Measurements from ENCODE around the gene NPEPPS.
"Not testable (repeated sequence)": the region's sequence is repeated elsewhere in the genome, so short reads cannot be mapped to it uniquely, and the experiment has no call there.

Gene NPEPPS, protein sequence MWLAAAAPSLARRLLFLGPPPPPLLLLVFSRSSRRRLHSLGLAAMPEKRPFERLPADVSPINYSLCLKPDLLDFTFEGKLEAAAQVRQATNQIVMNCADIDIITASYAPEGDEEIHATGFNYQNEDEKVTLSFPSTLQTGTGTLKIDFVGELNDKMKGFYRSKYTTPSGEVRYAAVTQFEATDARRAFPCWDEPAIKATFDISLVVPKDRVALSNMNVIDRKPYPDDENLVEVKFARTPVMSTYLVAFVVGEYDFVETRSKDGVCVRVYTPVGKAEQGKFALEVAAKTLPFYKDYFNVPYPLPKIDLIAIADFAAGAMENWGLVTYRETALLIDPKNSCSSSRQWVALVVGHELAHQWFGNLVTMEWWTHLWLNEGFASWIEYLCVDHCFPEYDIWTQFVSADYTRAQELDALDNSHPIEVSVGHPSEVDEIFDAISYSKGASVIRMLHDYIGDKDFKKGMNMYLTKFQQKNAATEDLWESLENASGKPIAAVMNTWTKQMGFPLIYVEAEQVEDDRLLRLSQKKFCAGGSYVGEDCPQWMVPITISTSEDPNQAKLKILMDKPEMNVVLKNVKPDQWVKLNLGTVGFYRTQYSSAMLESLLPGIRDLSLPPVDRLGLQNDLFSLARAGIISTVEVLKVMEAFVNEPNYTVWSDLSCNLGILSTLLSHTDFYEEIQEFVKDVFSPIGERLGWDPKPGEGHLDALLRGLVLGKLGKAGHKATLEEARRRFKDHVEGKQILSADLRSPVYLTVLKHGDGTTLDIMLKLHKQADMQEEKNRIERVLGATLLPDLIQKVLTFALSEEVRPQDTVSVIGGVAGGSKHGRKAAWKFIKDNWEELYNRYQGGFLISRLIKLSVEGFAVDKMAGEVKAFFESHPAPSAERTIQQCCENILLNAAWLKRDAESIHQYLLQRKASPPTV

DNA sequence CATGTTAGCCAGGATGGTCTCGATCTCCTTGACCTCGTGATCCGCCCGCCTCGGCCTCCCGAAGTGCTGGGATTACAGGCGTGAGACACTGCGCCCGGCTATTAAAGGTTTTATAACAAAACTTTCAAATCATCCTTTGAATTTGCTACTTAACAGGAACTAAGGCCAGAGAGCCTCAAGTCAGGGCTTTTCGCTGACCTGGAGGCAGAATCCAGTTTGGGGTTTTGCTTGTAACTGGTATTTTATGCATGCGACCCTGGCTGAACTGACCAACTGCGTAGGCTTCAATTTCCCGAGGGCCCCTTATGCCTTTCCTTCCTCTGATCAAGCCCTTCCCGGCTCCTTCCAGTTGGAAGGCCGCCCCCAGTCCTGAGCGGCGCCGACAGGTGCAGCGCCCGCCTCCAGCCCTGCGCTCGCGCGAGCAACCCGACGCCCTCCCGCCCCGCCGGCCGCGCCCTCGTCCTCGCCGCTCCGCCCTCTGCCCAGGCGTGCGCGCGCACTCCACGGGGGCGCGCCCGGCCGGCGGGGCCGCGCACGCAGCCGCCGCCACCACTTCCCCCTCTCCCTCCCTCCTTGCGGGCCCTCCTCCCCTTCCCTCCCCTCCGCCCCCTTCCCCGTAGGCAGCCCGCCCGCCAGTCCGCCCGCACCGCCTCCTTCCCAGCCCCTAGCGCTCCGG lies at the start of gene NPEPPS:
NPEPPS (plus strand) TSS at position 552 of the 676 bp plus-strand sequence. CDS start 193 bp downstream, outside the sequence.
- DNase-seq: peak; percentile 53

DNA sequence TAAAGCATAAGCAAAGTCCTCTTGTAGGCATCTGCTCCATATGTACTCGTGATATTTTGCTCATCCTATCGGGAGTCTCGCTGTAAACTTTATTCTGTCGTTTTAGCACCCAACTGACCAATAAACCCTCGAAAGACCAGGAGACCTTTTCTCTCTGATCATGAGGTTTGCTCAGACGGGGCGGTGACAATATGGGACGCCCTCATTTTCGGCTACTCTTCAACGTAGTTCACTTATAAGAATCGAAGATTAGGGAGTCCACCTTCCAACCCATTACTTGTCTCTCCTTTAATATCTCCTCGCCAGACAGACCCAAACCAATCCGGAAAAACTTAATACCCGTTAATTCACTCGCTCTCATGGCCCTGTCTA lies 39.1 kb upstream of the NPEPPS start:
- DNase-seq: not testable (repeated sequence)

DNA sequence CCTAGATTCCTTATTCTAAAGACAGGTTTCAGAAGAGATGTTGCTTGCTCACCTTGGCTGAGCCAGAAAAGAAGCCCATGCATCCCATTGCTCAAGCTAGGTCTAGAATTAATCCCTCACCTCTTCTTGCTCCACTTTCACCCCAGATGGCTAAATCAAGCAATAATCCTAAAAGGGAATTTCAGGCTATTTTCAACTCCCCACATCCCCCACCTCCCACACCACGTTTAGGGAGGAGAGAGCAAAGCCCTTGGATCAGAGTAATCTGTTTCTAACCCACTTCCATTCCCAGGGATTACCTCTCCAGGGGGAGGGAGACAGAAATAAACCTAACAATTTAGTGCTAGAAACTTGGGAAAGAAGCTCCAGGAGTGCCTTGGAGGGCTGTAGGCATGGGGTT lies 31.8 kb upstream of the NPEPPS start:
- DNase-seq: not testable (repeated sequence)

DNA sequence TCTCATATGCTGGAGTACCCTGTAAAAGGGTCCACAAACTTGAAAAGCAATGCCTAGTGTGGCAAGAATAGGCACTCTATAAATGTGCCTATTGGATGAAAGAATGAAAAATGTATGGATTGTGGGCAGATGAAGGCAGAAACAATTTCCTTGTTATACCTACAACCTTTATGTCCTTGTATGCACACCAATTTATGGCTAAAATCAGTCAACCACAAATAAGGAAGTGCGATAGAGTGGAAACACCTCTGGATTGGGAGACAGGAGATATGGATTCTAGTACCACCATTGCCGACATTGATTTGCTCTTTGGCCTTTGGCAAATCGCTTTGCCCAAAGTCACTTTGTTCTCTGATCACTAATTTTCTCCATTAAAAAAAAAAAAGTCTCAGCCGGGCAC lies 31.4 kb upstream of the NPEPPS start:
- DNase-seq: not testable (repeated sequence)

DNA sequence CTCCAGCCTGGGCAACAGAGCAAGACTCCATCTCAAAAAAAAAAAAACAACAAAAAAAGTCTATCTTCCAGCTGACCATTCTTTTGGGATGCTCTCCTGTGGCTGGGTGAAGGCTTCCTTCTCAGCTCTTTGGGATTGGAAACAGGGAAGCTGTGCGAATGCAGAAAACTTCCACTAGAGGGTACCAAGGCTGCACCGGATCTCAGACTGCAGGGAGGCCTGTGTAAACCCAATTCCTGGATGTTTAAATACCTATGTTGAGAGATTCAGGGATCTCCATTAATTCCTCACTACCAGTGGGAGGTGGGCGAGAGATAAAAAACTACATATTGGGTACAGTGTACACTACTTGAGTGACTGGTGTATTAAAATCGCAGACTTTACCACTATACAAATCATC lies 30.3 kb upstream of the NPEPPS start:
- not testable (repeated sequence) for DNase-seq

DNA sequence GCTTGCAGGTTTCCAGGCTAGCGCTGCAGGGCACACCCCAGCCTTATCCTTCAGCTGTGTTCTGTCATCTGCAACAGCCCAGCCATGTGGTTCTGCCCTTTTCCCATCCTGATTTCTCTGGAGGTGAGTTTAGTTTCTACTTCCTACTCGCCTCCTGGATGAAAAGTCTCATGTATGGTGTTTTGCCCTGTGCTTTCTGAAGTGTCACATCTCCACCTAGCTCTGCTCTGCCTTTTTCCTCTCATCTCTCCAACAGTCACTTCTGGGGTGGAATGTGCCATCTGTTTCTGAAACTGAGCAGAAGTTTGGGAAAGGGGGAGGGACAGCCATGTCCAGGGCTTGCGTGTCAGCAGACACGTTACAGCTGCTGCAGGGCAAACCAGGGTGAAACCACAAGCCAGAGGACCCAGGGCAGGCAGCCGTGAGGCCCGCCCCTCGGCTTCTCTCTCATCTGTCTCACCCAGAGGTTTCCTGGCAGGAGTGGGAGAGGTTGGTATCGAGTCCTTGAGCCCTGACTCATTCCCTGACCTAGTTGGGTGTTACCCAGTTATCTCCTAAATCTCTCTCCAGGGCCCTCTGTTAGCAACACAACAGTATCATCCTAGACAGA lies 28.7 kb upstream of the NPEPPS start:
- DNase-seq: not testable (repeated sequence)

DNA sequence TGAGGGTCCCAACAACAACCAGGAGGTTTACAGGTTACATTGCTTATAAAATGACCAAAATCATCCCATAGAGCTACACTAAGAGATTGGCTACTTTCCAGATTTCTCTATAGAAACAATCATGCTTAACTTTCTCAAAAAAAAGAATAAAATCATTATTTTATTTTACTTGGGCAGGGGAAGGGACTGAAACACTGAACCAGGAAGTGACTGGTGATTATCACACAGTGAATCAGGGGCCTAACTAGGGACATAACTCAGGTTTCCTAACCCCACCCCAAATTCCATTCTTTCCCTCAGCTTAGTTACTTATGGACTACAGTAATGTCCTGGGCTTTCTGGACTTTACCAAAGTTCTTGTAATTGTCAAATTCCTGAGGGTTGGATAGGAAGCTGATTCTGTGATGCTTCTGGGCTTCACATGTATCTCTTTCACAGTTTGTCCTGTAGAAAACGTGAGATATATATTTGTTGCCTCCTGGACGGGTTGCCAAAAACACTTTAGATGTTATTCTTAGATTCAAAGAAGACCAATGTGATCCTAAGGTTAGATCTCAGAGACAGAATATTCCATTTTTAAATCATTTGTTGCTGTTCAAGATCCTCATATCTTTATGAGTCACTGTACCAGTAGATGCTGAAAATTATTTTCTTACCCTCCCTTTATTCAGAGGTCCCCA lies 28.0 kb upstream of the NPEPPS start:
- not testable (repeated sequence) for DNase-seq

DNA sequence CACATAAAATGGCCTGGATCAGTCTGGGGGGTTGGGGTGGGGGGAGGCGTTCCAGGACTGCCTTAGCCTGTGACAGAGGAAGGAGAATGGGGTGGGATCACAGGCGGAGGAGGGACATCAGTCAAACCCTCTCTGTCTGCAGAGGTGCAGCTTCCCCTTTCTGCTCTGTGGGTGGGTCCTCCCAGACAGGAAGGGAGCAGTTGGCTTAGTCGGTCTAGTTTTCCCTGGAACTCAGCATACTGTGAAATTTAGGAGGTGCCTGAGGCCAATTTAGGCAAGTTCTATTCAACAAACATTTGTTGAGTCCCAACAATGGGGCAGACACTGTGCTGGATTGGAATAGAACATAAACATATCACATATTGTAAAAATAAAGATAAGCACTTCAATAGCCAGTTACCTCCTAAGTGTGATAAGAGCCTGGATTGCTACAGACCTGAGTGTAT lies 19.2 kb upstream of the NPEPPS start:
- not testable (repeated sequence) for DNase-seq

DNA sequence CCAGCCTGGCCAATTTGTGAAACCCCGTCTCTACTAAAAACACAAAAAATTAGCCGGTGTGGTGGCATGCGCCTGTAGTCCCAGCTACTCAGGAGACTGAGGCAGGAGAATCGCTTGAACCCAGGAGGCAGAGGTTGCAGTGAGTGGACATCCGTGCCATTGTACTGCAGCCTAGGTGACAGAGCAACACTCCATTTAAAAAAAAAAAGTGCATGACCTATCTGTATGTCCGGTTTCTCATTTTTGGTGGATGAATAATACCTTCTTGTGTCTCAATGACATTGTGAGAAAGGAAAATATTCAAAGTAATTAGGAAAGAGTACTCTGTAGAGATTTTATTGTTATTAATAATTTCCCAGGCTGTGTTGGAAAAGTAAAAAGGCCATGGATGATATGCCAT lies 17.6 kb upstream of the NPEPPS start:
- not testable (repeated sequence) for DNase-seq

DNA sequence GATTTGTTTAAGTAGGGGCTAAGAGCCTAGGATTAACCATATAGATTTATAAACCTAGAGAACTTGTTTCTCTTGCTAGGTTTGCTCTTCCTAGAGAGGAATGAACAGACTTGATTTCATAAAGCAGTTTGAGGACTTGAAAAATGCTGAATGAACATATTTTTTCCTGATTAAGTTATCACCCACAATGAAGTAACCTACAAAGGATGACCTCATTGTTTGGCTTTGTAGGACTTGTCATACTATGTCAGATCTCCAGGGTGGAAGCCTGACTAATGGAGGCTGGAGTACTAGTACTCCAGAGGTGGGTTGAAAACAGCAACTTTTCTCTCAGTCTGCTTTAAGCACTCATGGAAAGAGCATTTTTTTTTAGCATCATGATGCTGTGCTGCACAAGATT lies 12.0 kb upstream of the NPEPPS start:
- DNase-seq: not testable (repeated sequence)

DNA sequence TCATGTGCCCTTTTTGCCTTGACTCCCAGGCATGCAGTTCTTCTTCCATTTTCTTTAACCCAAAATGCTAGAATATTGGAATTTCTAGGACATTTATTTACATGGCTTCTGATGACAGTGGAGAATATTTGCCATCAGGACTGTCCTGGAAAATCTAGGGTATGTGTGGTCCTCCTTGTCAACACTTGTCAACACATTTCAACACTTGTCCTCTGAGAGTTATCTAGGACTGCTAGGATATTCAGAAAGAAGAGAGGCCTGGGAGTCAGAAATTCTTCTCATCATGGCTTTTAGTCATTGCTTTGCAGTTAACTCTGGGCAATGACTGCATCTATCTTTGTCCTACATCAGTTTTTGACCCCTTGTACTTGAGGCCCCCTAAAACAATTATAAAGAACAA lies 11.5 kb upstream of the NPEPPS start:
- not testable (repeated sequence) for DNase-seq

DNA sequence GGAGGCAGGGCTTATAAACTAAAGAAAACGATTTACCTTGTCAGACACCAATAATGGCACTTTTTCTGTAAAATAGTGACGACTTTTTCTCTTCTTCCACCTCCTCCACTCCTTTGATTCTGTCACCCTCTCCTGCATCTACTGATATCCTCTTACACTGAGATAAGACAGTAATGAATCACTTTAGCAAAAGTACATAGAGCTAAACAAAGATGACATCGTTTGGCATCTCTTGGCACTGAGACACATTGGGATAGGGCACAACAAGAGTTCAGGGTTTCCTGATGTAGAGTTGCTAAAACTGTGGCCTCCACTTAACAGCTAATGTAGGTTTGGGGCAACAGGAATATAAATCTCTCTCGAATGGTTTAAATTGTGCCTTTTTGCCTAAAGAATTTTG lies 10.6 kb upstream of the NPEPPS start:
- not testable (repeated sequence) for DNase-seq

DNA sequence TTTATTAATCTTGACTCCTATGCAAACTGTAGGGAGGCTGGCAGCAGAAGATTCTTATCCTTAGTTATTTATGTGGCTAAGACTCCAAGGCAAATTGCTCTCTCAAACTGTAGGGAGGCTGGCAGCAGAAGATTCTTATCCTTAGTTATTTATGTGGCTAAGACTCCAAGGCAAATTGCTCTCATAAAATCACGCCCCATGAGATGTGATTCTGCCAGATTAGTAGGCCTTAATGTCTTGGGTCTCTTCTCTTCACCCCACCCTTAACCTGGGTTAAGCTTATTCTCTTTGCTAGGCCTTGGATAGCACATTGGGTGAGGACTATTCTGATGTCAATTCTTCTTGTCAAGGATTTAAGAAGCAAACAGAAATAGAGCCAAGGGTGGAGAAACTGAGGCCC lies 9.5 kb upstream of the NPEPPS start:
- not testable (repeated sequence) for DNase-seq

DNA sequence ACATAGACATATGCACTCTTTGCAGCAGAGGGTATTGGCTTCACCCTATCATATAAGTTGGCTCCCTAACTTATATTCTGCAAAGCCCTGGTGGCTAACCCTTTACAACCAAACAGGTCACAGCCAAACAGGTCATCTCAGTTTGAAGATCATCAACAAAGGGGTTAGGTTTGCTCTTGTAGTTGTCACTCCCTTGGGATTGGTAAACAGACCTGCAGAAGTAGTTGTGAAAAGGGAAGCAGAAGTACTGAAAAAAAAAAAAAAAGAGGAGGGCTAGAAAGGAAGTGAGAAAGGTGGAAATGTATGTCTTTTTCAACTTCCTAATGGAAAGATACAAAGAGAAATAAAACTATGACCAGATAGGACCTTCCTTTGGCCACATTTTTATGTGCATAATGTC lies 8.6 kb upstream of the NPEPPS start:
- not testable (repeated sequence) for DNase-seq

DNA sequence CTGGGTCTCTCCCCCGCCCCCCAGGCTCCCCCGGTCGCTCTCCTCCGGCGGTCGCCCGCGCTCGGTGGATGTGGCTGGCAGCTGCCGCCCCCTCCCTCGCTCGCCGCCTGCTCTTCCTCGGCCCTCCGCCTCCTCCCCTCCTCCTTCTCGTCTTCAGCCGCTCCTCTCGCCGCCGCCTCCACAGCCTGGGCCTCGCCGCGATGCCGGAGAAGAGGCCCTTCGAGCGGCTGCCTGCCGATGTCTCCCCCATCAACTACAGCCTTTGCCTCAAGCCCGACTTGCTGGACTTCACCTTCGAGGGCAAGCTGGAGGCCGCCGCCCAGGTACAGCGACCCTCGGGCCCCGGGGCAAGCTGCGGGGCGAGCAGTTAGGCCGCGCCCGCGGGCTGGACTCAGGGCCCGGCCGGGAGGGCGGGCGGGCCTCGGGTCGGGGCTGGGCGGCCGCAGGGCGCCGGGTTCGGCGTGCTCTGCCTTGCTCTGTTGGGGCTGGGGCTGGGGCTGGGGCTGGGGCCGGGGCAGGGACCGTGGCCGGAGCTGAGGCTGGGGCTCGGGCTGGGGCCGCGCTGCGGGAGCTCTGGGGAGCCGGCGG lies 419 bp downstream of the NPEPPS start:
- not testable (repeated sequence) for DNase-seq

DNA sequence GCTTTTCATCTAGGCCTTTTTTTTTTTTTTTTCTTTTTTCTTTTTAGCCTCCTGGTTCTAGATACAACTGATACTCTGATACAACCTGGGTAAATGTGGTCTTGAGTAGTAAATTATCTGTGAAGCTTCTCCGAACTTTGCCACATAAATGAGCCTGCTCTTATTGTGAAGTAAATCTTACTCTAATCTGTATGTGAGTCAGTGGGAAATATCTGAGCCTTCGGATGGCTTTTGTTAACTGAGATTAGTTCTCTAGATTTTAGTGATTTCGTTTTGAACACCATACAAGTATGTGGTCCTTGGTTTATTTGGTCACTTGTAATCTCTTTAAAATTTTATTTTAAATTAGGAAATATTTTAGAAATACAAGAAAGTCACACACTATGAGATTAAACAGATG lies 8.2 kb downstream of the NPEPPS start:
- DNase-seq: not testable (repeated sequence)

DNA sequence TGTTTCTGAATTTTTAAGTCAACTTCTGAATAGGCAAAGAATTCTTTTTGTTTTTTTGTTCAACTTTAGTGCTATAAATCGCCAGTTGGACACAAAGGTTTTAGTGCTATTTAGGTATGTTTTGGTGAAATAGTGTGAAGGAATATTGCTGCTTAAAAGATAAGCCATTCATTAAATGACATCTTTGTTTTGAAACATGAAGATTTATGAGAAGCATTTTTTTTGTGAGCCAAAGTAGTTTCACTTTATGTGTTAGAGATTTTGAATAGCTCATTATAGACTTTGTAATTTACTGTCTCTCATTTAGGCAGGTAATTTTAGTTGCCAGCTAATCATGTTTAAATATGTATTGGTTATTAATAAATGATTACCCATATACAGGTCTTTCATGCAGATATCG lies 10.8 kb downstream of the NPEPPS start:
- DNase-seq: not testable (repeated sequence)

DNA sequence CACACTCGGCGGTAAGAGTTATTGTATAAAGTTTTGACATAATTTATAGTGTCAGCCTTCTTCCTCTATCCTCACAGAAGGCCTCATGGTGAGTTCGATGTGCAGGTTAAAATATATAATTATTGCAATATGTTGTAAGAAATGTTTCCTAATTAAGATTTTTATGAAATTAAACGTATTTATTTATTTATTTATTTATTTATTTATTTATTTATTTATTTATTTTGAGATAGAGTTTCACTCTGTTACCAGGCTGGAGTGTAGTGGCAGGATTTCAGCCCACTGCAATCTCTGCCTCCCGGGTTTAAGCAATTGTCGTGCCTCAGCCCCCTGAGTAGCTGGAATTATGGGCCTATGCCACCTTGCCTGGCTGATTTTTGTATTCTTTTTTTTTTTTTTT lies 13.4 kb downstream of the NPEPPS start:
- not testable (repeated sequence) for DNase-seq

DNA sequence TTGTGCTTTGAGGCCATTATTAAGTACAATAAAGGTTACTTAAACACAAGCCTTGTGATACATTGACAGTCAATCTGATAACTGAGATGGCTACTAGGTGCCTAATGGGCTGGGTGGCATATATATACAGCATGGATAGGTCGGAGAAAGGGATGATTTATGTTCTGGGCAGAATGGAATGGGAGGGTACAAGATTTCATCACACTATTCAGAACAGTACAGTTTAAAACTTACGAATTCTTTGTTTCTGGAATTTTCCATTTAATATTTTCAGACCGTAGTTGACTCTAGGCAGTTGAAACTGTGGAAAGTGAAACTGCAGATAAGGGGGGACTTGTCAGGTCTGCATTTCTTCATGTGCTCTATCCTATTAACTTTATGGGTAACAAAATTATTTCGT lies 23.8 kb downstream of the NPEPPS start:
- DNase-seq: not testable (repeated sequence)

DNA sequence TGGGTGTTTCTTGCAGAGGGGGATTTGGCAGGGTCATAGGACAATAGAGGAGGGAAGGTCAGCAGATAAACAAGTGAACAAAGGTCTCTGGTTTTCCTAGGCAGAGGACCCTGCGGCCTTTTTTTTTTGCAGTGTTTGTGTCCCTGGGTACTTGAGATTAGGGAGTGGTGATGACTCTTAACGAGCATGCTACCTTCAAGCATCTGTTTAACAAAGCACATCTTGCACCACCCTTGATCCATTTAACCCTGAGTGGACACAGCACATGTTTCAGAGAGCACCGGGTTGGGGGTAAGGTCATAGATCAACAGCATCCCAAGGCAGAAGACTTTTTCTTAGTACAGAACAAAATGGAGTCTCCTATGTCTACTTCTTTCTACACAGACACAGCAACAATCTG lies 25.2 kb downstream of the NPEPPS start:
- DNase-seq: not testable (repeated sequence)

DNA sequence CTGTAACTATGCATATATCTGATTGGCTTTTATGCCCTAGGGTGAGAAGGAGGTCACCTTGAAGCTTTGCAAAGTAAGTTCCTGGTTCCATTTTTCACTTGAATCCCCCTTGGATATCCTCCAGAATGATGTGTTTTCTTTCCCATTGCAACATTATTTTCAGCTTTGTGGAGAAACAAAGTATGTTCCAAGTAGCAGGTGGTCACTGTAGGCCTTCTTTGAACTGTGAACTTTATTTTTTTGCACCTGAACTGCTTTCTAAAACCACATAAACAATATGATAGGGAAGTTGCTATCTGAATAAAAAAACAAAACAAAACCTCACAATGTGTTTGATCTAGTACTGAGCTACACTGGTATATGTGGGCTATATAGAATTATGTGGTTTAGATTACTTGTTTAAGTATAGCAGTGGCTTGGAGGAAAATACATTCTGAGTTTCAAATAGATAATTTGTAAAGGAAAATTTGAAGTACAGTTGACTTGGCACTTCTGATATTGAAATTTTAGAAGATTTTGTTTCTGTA lies 29.7 kb downstream of the NPEPPS start:
- not testable (repeated sequence) for DNase-seq

Data from GOT3 (cell line).